Cardiac ventricle fibroblast (primary cell): ENCODE results near the gene SPTBN4. TPM values are rescaled to one million over a fixed set of nuclear protein-coding genes. Genes with fewer than 3 reads are reported as not detected.

ENCODE experiments used
- total RNA-seq: library from RNA; depleted of rRNA; stranded (reverse); fragments of >200 nt; gene quantifications from 2 replicates; pipeline ENCODE4 v1.2.3, GENCODE V29; 2015

SPTBN4 gene
- total RNA-seq, result 1.5 and 5.0 TPM in 2 replicates

GRCh38 chr19:40466985-40467734, at the start of gene SPTBN4:
Gene SPTBN4 (plus strand): TSS chr19:40467001. CDS start chr19:40472622, 5,621 bp downstream.

GRCh38 chr19:40425450-40426287, 41.1 kb upstream of the SPTBN4 start, which contains the start of gene SERTAD1:
Gene SERTAD1 (minus strand): TSS chr19:40425992. CDS start chr19:40423546, 2,446 bp downstream.

GRCh38 chr19:40444000-40444824, 22.6 kb upstream of the SPTBN4 start, which contains the start of gene SERTAD3:
Gene SERTAD3 (minus strand): TSS chr19:40444335. CDS start chr19:40442080, 2,255 bp downstream.

GRCh38 chr19:40465557-40466218, 1.1 kb upstream of the SPTBN4 start, which contains the start of gene BLVRB:
Gene BLVRB (minus strand): TSS chr19:40465745. CDS start chr19:40465688, 57 bp downstream.

GRCh38 chr19:40576585-40577451, 110.0 kb downstream of the SPTBN4 start, which contains the start of gene SHKBP1:
Gene SHKBP1 (plus strand): TSS chr19:40576873. CDS start chr19:40576900, 27 bp downstream.

GRCh38 chr19:40601134-40601974, 134.6 kb downstream of the SPTBN4 start, which contains the start of gene LTBP4:
Gene LTBP4 (plus strand): TSS chr19:40601369. CDS start chr19:40601388, 19 bp downstream.

Other genes with a start within 250 kb of the SPTBN4 start
- not detected in 2 replicates for gene TTC9B, start 248.6 kb upstream of the SPTBN4 start, total RNA-seq
- gene CCNP, start 240.3 kb upstream of the SPTBN4 start, total RNA-seq, result 0.39 and 0.56 TPM in 2 replicates
- 63.9 and 67.7 TPM in 2 replicates for gene AKT2, start 181.7 kb upstream of the SPTBN4 start, total RNA-seq
- gene C19orf47, start 118.6 kb upstream of the SPTBN4 start, total RNA-seq, result 14.2 and 17.3 TPM in 2 replicates
- gene PLD3, start 118.3 kb upstream of the SPTBN4 start, total RNA-seq, result 532 and 562 TPM in 2 replicates
- gene HIPK4, start 76.8 kb upstream of the SPTBN4 start, total RNA-seq, result not detected in 2 replicates
- gene PRX, start 53.6 kb upstream of the SPTBN4 start, total RNA-seq, result 2.4 and 2.8 TPM in 2 replicates
- gene SERTAD1, start 41.0 kb upstream of the SPTBN4 start, total RNA-seq, result 12.7 and 17.2 TPM in 2 replicates
- 14.9 and 17.6 TPM in 2 replicates for gene SERTAD3, start 22.7 kb upstream of the SPTBN4 start, total RNA-seq
- 101 and 139 TPM in 2 replicates for gene BLVRB, start 1.3 kb upstream of the SPTBN4 start, total RNA-seq
- 25.0 and 28.8 TPM in 2 replicates for gene SHKBP1, start 109.9 kb downstream of the SPTBN4 start, total RNA-seq
- gene LTBP4, start 134.4 kb downstream of the SPTBN4 start, total RNA-seq, result 119 and 120 TPM in 2 replicates
- 61.5 and 151 TPM in 2 replicates for gene NUMBL, start 223.7 kb downstream of the SPTBN4 start, total RNA-seq
- 26.9 and 28.0 TPM in 2 replicates for gene COQ8B, start 249.9 kb downstream of the SPTBN4 start, total RNA-seq